GM21576 (cell line): ENCODE data around the gene PPCDC.

Experiments
- ATAC-seq: cut with Tn5 transposase; IDR thresholded peaks from one replicate; pipeline ENCODE4 v1.9.1; 2021; ENCODE audit warnings: mild to moderate bottlenecking, moderate library complexity; ENCODE audit not compliant: unreplicated experiment

The PPCDC gene

GRCh38 chr15:75023181-75023871 is at the start of gene PPCDC:
PPCDC (plus strand) TSS chr15:75023590; CDS start chr15:75028319, 4,729 bp downstream.
- ATAC-seq: peak; percentile 84

GRCh38 chr15:74976159-74976558 is 47.2 kb upstream of the PPCDC start:
- ATAC-seq: no peak

GRCh38 chr15:74977599-74977998 is 45.8 kb upstream of the PPCDC start:
- ATAC-seq: no peak

GRCh38 chr15:74978077-74978476 is 45.3 kb upstream of the PPCDC start:
- ATAC-seq: no peak

- ATAC-seq: no peak
Measured at GRCh38 chr15:74978503-74978902, 44.9 kb upstream of the PPCDC start.

GRCh38 chr15:74982183-74982582 is 41.2 kb upstream of the PPCDC start:
- ATAC-seq: no peak

GRCh38 chr15:74983725-74984231 is 39.6 kb upstream of the PPCDC start:
- ATAC-seq: no peak

GRCh38 chr15:74988007-74988800 is 35.2 kb upstream of the PPCDC start:
- ATAC-seq: no peak

GRCh38 chr15:74989527-74989926 is 33.9 kb upstream of the PPCDC start:
- ATAC-seq: no peak

GRCh38 chr15:74992619-74993018 is 30.8 kb upstream of the PPCDC start:
- no peak for ATAC-seq

GRCh38 chr15:74994236-74994635 is 29.2 kb upstream of the PPCDC start:
- ATAC-seq: no peak

GRCh38 chr15:74994685-74995084 is 28.7 kb upstream of the PPCDC start:
- ATAC-seq: no peak

GRCh38 chr15:74995182-74995778 is 28.1 kb upstream of the PPCDC start, which contains the start of gene SCAMP5:
SCAMP5 (plus strand) TSS chr15:74995563; CDS start chr15:75011840, 16,277 bp downstream.
- ATAC-seq: no peak

GRCh38 chr15:74995779-74996765 is 27.3 kb upstream of the PPCDC start:
- no peak for ATAC-seq

- ATAC-seq: no peak
Measured at GRCh38 chr15:74997141-74997540, 26.2 kb upstream of the PPCDC start.

- ATAC-seq: no peak
Measured at GRCh38 chr15:74997543-74997942, 25.8 kb upstream of the PPCDC start.

- ATAC-seq: no peak
Measured at GRCh38 chr15:75001310-75001709, 22.1 kb upstream of the PPCDC start.

GRCh38 chr15:75002398-75002797 is 21.0 kb upstream of the PPCDC start:
- ATAC-seq: no peak

- ATAC-seq: no peak
Measured at GRCh38 chr15:75007216-75007615, 16.2 kb upstream of the PPCDC start.

GRCh38 chr15:75008221-75008625 is 15.2 kb upstream of the PPCDC start:
- ATAC-seq: no peak
